Ovary (tissue), 3 donors: Measurements from ENCODE around the gene CCNJL.

Experiments
- EP300 ChIP-seq: sonication (generic); formaldehyde crosslinking; IDR thresholded peaks from one replicate; pipeline ENCODE4 v1.6.1; 2017; ENCODE audit warnings: antibody characterized with exemption
- POLR2A ChIP-seq: fragments of 450-650 bp; IDR thresholded peaks from one replicate; pipeline ENCODE4 v1.6.1; 2017; ENCODE audit warnings: antibody characterized with exemption, mild to moderate bottlenecking, moderate library complexity
- TF ChIP-seq, protein P1 (sequence below), 3 donors: fragments of 450-650 bp in 2 of 3; fragments of 200-600 bp in 1 of 3; IDR thresholded peaks; one replicate each; pipeline versions ENCODE4 v1.5.1 to v1.8.0; 2016 to 2022; ENCODE audit warnings: antibody characterized with exemption in 3 of 3, mild to moderate bottlenecking in 1 of 3
- donor health status: DM: no; HTN: no; CAD: no.

DNA sequence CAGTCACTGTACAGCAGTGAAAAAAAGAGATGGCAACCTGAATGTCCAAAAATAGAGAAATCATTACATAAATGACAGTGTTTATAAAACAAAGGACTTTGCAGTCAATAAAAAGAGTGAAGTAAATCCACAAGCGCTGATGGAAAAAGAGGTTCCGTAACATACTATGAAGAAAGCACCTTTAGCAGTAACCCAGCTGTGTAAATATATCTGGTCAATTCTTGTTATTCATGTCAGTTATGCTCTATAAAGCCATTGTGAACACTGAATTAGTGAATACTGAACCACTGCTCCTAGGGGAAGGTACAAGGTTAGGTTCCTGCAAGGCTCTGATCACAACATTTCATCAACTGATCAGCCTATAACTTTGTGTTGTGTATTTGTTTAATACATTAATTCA, 39.5 kb downstream of the CCNJL start:
- TF ChIP-seq, protein P1, sequence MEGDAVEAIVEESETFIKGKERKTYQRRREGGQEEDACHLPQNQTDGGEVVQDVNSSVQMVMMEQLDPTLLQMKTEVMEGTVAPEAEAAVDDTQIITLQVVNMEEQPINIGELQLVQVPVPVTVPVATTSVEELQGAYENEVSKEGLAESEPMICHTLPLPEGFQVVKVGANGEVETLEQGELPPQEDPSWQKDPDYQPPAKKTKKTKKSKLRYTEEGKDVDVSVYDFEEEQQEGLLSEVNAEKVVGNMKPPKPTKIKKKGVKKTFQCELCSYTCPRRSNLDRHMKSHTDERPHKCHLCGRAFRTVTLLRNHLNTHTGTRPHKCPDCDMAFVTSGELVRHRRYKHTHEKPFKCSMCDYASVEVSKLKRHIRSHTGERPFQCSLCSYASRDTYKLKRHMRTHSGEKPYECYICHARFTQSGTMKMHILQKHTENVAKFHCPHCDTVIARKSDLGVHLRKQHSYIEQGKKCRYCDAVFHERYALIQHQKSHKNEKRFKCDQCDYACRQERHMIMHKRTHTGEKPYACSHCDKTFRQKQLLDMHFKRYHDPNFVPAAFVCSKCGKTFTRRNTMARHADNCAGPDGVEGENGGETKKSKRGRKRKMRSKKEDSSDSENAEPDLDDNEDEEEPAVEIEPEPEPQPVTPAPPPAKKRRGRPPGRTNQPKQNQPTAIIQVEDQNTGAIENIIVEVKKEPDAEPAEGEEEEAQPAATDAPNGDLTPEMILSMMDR (IDR thresholded peaks at IDR 0.05): no peak
- TF ChIP-seq POLR2A (no peak), EP300 (no peak)
